Mesodermal cell (in vitro differentiated cells): ENCODE results near the gene CLEC10A.

Experiments
- H3K27ac ChIP-seq: 2 replicates; pipeline ENCODE4 v1.7.0; 2013; ENCODE audit warnings: mild to moderate bottlenecking, low read depth, low read length, moderate library complexity; ENCODE audit not compliant: severe bottlenecking
- H3K36me3 ChIP-seq: 2 replicates; pipeline ENCODE4 v1.7.1; 2013; ENCODE audit warnings: mild to moderate bottlenecking, low read length, moderate library complexity; ENCODE audit not compliant: control insufficient read depth, insufficient read depth
- H3K4me1 ChIP-seq: one replicate; pipeline ENCODE4 v1.7.1; 2013; ENCODE audit warnings: mild to moderate bottlenecking, low read length; ENCODE audit not compliant: insufficient read depth, control insufficient read depth, poor library complexity, severe bottlenecking
- H3K4me3 ChIP-seq: 2 replicates; pipeline ENCODE4 v1.7.0; 2013; ENCODE audit warnings: low read length, control low read depth, mild to moderate bottlenecking; ENCODE audit not compliant: insufficient read depth, poor library complexity, severe bottlenecking; ENCODE audit errors: extremely low read depth
- H3K9me3 ChIP-seq: 2 replicates; pipeline ENCODE4 v1.7.1; 2013; ENCODE audit warnings: mild to moderate bottlenecking, low read length, moderate library complexity; ENCODE audit not compliant: control insufficient read depth
- WGBS, 2 experiments: methylation state at CpG; one replicate each; pipeline ENCODE4 v1.1.5; 2013; ENCODE audit warnings: missing lambda C conversion rate in 2 of 2; ENCODE audit not compliant: insufficient coverage in 2 of 2; 5-methylcytosine and 5-hydroxymethylcytosine counted together

Gene CLEC10A

GRCh38 chr17:7035591-7036368 lies 44.3 kb downstream of the CLEC10A start, which contains the start of gene SLC16A13:
Gene SLC16A13, plus strand, starts transcription at chr17:7036015. Its CDS starts 368 bp downstream, at chr17:7036383.
- Histone ChIP-seq H3K4me3 (peak within 1 kb of the TSS; percentile 77), H3K27ac (peak within 1 kb of the TSS; percentile 68), H3K9me3 (no peaks in the 10 kb centered on the region), H3K36me3 (no peaks in the 10 kb centered on the region), H3K4me1 (peaks cover 4% of the 10 kb centered on the region)
- WGBS, 2 experiments: 2 to 3% methylated on average over 28 to 49 of the region's 52 CpGs

- 14 to 23% methylated on average over 5 to 6 of the region's 7 CpGs for WGBS, 2 experiments
- peak overlapping the region; percentile 77 for H3K4me3 ChIP-seq
- no peaks in the 10 kb centered on the region for H3K36me3 ChIP-seq
- H3K27ac ChIP-seq: peak overlapping the region; percentile 68
- H3K4me1 ChIP-seq: peaks cover 4% of the 10 kb centered on the region
- H3K9me3 ChIP-seq: no peaks in the 10 kb centered on the region
Observed at GRCh38 chr17:7034955-7035590, 45.0 kb downstream of the CLEC10A start.

GRCh38 chr17:7029659-7030058 lies 50.4 kb downstream of the CLEC10A start:
- 91% methylated on average over 4 to 7 of the region's 8 CpGs for WGBS, 2 experiments
- H3K9me3 ChIP-seq: no peaks in the 10 kb centered on the region
- no peaks in the 10 kb centered on the region for H3K4me1 ChIP-seq
- no peak overlapping the region for H3K27ac ChIP-seq
- H3K4me3 ChIP-seq: no peak overlapping the region
- no peaks in the 10 kb centered on the region for H3K36me3 ChIP-seq

GRCh38 chr17:7029096-7029495 lies 51.0 kb downstream of the CLEC10A start:
- 100% methylated on average over 1 of the region's 3 CpGs for WGBS, 2 experiments
- no peaks in the 10 kb centered on the region for H3K4me1 ChIP-seq
- no peaks in the 10 kb centered on the region for H3K9me3 ChIP-seq
- no peak overlapping the region for H3K4me3 ChIP-seq
- no peak overlapping the region for H3K27ac ChIP-seq
- H3K36me3 ChIP-seq: no peaks in the 10 kb centered on the region

- H3K4me3 ChIP-seq: no peak overlapping the region
- WGBS, 2 experiments: 87 to 92% methylated on average over 12 of the region's 13 CpGs
- no peaks in the 10 kb centered on the region for H3K9me3 ChIP-seq
- no peaks in the 10 kb centered on the region for H3K36me3 ChIP-seq
- H3K4me1 ChIP-seq: no peaks in the 10 kb centered on the region
- no peak overlapping the region for H3K27ac ChIP-seq
Observed at GRCh38 chr17:7027335-7027734, 52.7 kb downstream of the CLEC10A start.

GRCh38 chr17:7026471-7027115 lies 53.5 kb downstream of the CLEC10A start:
- Histone ChIP-seq H3K4me3 (no peak overlapping the region), H3K36me3 (no peaks in the 10 kb centered on the region), H3K4me1 (no peaks in the 10 kb centered on the region), H3K27ac (no peak overlapping the region), H3K9me3 (no peaks in the 10 kb centered on the region)
- WGBS, 2 experiments: 91 to 94% methylated on average over 26 to 27 of the region's 29 CpGs

- WGBS, 2 experiments: 73 to 93% methylated on average over 1 of the region's 1 CpG
Observed at GRCh38 chr17:7025245-7025644, 54.8 kb downstream of the CLEC10A start.

More at GRCh38 chr17:7025245-7025644, 54.8 kb downstream of the CLEC10A start:
- H3K4me3 ChIP-seq: no peak overlapping the region
- no peaks in the 10 kb centered on the region for H3K36me3 ChIP-seq
- H3K9me3 ChIP-seq: no peaks in the 10 kb centered on the region
- peaks cover 1% of the 10 kb centered on the region for H3K4me1 ChIP-seq
- H3K27ac ChIP-seq: no peak overlapping the region
